GM19240 (cell line): Measurements from ENCODE around the gene RXFP3.
A peak's percentile ranks its signal among the peaks of the same experiment; 100 is the strongest.
"Not testable (repeated sequence)": the region's sequence is repeated elsewhere in the genome, so short reads cannot be mapped to it uniquely, and the experiment has no call there.

Experiments used
- DNase-seq: peaks from one replicate; pipeline ENCODE4 v3.0.0; 2011; ENCODE audit warnings: low spot score; ENCODE audit not compliant: insufficient read length

RXFP3 gene

GRCh38 chr5:33936381-33937016 lies at the start of gene RXFP3:
Gene RXFP3 (plus strand): TSS chr5:33936386. CDS start chr5:33936741, 355 bp downstream.
- no peak for DNase-seq

GRCh38 chr5:33887268-33887667 lies 48.9 kb upstream of the RXFP3 start:
- DNase-seq = no peak

GRCh38 chr5:33888587-33888986 lies 47.6 kb upstream of the RXFP3 start:
- no peak for DNase-seq

GRCh38 chr5:33890131-33891032 lies 45.8 kb upstream of the RXFP3 start:
- no peak for DNase-seq

GRCh38 chr5:33891446-33891787 lies 44.8 kb upstream of the RXFP3 start:
- no peak for DNase-seq

- DNase-seq = no peak
Observed at GRCh38 chr5:33891788-33892619, 44.2 kb upstream of the RXFP3 start, which contains the start of gene ADAMTS12. Gene ADAMTS12 (minus strand): TSS chr5:33891990. CDS start chr5:33891856, 134 bp downstream.

GRCh38 chr5:33892620-33893137 lies 43.5 kb upstream of the RXFP3 start:
- no peak for DNase-seq

- DNase-seq = no peak
Observed at GRCh38 chr5:33894566-33894965, 41.6 kb upstream of the RXFP3 start.

GRCh38 chr5:33901156-33901555 lies 35.0 kb upstream of the RXFP3 start:
- no peak for DNase-seq

- DNase-seq = no peak
Observed at GRCh38 chr5:33903118-33903517, 33.1 kb upstream of the RXFP3 start.

- DNase-seq = no peak
Observed at GRCh38 chr5:33905381-33905780, 30.8 kb upstream of the RXFP3 start.

- DNase-seq = not testable (repeated sequence)
Observed at GRCh38 chr5:33906248-33906647, 29.9 kb upstream of the RXFP3 start.

- not testable (repeated sequence) for DNase-seq
Observed at GRCh38 chr5:33914844-33915243, 21.3 kb upstream of the RXFP3 start.

- DNase-seq = no peak
Observed at GRCh38 chr5:33921002-33921401, 15.2 kb upstream of the RXFP3 start.

GRCh38 chr5:33925278-33925677 lies 10.9 kb upstream of the RXFP3 start:
- no peak for DNase-seq

GRCh38 chr5:33927685-33928084 lies 8.5 kb upstream of the RXFP3 start:
- DNase-seq = no peak

- no peak for DNase-seq
Observed at GRCh38 chr5:33928283-33928682, 7.9 kb upstream of the RXFP3 start.

GRCh38 chr5:33929925-33930690 lies 6.1 kb upstream of the RXFP3 start:
- DNase-seq = no peak

- DNase-seq = no peak
Observed at GRCh38 chr5:33931136-33931535, 5.0 kb upstream of the RXFP3 start.

- DNase-seq = peak; percentile 18
Observed at GRCh38 chr5:33933723-33934169, 2.4 kb upstream of the RXFP3 start.

- DNase-seq = no peak
Observed at GRCh38 chr5:33934176-33934575, 2.0 kb upstream of the RXFP3 start.
